ENCODE results near the gene HOXB9.

Gene HOXB9

DNA sequence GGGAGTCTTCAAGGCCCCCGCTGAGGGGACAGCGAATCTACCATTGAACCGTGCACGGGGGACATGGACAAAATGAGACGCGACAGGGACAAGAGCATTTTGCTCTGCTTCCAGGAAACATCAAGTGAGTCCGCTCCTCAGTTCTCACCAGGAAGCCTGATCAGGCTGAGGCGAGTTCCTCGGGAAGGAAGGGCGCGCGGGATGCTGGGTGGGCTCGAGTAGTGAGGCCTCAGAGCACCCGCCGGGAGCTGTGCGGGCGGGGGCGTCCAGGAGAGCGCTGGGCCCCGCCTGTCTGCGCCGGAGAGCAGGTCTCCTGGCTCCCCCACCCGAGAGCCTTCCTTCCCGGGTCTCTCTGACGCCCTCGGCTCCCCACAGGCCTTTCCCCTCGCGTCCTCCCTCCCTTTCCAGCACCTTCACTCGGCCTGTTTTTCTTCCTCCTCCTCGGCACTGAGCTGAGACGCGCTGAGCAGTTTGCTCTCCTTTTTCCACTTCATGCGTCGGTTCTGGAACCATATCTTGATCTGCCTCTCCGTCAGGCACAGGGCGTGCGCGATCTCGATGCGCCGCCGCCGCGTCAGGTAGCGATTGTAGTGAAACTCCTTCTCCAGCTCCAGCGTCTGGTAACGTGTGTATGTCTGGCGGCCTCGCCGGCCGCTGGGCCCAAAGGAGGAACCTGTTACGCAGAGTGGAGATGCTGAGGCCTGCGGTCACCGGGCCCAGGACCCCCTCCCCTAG is 30.0 kb downstream of the HOXB9 start:
- peak; percentile 52 to 61 for DNase-seq

DNA sequence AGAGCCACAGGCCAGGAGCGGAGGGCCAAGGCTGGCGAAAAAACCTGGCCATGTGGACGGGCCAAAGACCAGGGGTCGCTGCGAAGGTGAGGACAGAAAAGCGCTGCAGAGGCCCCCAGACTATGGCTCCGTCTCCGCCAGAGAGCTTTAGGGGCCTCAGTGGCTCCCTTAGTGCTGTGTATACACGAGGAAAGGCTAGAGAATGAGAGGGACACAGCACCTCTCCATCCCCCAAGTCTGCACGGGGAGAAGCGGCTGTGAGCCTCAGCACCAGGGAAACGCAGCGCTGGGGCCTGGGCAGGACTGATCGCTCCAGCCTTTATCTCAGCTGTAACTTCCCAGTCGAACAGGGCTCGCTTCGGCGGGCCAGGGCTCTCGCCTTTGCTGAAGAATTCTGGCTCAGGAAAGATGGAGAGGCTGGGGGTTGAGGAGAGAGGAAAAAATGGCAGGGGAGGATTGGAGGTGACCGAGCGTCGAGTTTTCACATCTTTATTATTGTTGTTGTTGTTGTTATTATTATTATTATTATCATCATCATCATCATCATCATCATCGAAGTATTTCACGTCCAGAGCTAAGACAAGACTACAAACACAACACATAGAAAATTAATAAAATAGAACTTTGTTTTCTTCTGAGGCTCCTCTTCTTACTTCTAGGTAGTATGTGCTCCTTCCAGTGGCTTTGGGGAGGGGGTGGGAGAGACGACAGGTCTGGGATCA is 30.7 kb downstream of the HOXB9 start:
- no peak for DNase-seq

DNA sequence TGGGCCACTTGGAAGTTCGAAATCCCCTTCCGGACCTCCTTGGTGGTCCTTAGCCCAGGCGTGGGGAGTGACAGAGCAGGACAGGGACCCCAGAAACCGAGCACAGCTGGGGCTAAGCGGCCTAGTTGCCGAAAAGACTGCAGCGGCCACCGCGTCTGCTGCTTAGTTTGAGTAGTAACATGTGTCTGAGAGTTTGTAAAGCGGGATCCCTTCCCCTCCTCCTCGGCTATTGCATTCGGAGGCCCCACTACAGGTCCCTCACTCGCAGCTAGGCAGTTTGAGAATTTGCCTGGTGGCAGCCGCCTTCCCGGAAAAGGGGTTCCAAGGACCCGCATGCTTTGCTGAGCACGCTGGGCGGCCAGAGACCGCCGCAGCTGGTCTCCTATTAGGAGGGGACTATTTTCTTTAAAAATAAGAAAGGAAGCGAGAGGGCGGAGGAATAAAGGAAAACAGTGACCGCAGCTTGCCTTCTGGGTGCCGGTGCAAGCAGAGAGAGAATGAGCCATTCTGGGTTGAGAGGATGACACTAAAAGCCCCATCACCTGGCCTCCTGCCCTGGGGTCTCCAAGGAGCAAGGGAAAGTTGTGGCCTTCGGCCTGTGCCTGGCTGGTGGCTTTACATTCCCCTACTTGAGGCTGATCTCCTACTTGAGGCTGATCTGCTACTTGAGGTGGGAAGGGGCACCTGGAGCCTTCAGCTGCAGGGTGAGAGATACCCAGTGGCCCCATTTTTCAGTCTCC is 31.4 kb downstream of the HOXB9 start:
- no peak for DNase-seq

DNA sequence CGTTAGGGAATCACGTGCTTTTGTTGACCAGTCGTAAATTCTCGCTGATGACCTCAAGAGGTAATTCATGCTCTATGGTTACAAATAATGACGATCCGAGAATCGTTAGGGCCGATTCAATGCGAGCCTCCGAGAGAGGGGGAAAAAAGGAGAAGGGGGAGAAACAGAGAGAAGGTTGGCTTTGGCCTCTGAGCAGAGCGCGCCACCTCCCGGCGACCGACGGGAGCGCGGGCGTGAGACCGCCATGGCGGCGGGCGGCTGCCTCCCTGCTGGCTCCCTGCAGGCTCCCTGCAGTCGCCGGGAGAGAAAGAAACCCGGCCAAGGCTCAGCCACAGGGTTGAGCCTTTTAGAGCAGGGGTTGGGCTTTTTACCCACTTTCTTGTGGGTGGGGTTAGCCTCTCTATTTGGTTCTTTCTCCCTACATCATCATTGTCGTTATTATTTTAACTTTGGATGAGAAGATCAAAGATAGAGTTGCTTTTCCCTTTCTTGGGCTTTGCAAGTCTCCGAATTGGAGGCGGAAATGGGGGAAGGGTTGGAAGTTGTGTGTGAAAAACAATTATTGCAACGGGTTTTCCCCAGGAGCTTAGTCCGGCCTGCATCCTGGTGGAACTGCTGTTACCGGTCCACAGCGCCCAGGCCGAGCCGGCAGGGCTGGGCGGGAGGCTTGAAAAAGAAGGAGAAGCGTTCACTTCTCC is 32.2 kb downstream of the HOXB9 start:
- DNase-seq: peak; percentile 86 to 88

DNA sequence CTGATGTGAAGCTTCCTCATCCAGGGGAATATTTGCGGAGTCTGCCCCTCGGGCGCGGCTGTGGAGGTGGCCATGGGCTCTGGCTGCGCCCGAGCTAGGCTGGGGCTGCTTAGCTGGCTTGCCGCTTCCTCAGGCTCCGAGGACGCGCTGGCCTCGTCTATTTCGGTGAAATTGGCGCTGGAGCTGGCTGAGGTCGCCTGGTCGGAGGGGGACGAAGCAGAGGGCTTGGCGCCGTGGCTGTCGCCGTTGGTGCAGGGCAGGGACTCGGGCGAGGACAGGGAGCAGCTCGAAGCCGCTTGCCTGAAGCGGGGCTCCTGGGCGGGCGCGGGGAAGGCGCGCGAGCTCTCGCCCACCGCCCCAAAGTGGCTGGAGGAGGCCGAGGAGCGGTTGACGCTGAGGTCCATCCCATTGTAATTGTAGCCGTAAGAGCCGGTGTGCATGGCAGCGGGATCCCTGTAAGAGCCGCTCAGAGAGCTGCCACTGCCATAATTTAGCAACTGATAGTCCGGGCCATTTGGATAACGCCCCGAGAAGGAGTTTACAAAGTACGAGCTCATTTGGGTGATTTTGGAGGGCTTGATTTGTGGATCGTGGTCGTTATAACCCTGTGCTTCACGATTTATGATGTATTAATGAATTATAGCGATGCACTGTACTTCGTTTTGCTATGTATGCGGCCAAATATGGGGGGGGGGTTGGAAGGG is 32.9 kb downstream of the HOXB9 start, which contains the start of gene HOXB5:
Gene HOXB5, minus strand, starts transcription at position 654 of the 704 bp plus-strand sequence. Its CDS starts 97 bp downstream, at position 557.
- DNase-seq: peak in 1 of 2 experiments; percentile 47

DNA sequence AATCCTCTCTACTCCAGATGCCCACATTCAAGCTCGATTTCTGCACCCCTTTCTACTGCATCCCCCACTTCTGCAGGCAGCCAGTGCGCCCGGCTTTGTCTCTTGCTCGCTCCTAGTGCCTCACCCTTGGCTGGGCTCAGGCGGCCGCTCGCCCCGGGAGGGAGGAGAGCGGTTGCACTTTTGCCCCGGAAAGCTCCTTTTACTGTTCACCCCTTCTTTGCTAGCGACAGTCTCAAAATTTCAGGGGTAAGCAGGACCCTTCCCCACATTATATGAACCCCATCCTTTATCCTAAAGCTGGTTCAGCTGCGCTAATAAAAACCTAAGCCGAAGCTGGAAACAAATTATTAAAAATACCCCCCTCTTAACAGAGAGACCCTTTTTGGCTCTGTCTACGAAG is 33.6 kb downstream of the HOXB9 start:
- DNase-seq: no peak

DNA sequence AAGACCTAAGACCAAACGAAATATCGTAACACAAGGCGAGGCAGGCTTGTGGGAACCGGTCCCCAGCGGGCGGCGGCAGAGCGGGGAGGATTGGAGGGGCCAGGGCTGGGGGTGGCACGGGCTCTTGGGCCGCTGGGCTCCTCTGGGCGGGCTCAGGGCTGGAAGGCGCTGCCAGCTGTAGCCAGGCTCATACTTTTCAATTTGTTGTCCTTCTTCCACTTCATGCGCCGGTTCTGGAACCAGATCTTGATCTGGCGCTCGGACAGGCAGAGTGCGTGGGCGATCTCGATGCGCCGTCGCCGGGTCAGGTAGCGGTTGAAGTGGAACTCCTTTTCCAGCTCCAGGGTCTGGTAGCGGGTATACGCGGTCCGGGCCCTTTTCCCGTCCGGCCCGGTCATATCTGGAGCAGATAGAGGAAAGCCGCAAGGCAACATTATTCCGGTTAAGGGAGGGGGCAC is 34.1 kb downstream of the HOXB9 start:
- DNase-seq: no peak

DNA sequence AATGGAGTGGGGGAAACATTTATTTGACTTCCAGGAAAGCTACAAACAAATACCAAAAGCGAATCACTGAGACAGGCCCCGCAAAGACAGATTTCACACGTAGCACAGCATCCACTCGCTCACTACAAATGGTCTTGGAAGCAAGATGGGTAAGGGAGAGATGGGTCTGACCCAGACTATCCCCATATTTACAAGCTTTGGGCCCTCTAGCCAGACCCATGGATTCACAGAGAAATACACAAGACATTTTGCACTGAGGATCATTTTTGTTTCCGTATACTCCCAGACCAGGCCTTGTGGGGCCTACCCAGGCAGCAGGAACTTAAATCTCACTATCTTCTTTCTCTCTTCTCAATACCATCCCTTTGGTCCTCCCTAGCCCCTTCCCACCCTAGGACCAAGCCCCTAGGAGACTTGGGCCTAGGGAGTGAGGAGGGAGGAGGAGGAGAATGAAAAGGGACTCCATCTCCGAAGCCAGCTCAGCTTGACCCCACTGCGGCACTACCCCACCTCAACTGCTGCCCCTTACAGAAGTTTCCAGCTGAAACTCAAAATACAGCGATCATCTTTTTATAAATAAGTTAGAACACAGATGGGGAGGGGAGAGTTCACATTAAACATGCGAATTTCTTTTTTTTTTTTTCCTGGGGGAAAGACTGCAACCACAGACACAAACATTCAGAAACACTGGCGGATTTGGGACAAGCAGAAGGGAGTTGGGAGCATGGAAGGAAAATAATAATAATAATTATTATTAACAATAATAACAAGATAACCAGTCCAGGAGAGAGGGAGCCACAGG is 34.7 kb downstream of the HOXB9 start:
- DNase-seq: no peak

DNA sequence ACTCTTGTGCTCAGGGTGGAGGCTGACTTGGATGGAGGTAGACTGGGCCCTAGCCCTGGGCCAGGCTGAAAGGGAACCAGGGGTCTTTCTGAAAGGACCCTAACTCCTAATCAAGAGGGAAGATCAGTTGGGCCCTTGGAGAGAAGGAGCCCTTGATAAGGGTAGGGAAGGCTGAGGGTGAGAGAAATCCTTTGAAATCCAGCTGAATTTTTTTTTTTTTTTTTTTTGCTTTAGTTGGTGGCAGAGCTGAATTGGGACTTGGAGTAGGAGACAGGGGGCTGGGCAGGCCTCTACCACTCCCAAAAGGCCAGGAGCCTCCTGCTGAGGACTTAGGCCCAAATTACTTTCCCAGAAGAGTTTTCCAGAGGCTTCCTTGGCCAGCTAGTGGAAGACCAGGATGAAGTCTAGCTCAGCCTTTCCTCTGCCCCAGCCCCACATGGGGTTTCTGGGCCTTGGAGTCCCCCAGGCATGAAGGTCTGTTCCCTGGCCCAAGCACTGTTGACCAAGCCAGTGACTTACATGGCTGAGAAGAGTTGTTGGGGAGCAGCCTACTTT is 35.5 kb downstream of the HOXB9 start:
- DNase-seq: no peak

DNA sequence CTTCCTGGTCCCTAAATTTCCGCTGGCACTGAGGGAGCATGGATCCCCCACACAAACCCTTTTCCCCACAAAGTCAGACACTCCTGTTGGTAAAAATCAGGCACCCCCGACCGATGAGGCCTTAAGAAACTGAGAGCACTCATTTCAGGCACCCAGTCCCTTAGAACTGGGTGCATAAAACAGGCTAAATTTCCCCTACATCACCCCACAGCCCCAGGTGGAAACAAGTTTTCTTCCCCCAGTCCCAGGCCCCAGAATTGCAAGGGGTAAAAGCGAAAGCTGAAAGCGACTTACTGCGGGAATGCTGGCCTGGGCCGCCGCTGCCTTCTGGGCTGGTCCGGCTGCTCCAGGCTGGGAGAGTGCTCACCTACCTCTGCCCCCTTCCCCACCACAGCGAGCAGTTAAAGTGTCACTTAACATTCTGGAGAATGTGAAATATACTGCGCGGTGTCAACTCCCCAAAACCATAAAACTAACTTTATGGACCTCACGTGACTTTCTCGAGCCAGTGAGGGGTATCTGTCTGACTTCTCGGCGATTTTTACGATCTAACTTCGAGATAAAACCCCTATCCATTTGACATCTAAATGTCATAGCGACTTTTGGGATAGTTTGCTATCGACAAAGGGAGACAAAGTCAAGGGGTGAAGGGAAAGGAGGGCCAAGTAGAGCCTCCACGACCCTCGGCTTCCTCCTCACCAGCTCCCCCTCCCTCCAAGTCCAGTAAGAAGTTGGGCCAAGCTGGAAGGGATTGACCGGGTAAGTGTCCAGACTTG is 36.1 kb downstream of the HOXB9 start, which contains the start of gene HOXB3:
Gene HOXB3, minus strand, starts transcription at position 411 of the 776 bp plus-strand sequence. CDS start 37,767 bp downstream, outside the sequence.
- no peak for DNase-seq

DNA sequence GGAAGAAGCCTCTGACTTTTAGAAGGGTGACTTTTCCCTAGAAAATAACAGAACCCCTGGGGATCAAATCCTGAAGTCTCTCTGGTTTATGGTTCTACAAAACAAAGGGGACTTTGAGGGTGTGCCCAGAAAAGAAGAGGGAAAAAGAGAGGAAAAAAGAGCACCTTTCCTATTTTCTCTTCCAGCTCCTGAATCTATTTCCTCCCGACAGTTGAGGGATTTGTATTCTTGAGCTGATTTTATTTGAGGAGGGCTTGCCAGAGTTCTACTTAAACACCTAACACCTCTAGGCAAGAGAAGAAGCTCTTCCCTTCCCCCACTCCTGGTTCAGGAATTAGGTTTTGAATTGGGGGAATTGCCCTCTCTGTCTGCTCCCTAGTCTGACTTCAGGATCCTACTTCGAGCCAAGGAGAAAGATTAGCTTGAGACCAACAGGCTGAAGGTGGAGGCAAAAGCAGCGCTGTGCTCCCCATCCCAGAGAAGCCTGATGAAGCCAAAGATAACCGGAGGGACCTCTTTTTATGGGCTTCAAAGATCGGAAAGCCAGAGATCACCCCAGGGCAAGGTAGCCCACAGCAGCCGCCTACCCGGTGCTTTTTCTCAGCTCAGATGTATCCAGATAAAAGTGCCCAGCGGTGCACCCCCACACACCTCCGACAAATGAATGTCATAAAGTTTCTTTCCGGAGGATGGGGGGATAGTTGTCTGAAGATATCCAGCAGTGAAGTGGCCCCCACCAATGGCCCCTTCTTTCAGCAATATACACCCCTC is 36.9 kb downstream of the HOXB9 start:
- DNase-seq: no peak

DNA sequence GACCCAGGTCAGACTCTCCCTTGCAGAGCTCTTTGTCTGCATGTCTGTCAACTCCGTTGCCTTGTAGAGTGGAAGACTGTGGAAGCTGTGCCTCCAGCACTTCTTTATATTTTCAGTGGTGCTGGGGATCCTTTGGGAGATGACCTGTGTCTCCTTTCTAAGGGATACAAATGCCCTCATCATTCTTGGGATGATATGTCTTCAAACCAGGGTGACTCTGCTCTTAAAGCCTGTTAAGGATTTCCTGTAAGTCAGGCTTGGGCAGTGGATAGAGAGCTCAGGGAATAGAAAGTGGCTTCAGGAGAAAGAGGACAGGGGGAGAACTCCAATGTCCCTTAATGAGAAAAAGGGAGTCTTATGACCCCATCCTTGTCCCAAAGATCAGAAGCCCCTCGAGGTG is 37.6 kb downstream of the HOXB9 start:
- DNase-seq: no peak

DNA sequence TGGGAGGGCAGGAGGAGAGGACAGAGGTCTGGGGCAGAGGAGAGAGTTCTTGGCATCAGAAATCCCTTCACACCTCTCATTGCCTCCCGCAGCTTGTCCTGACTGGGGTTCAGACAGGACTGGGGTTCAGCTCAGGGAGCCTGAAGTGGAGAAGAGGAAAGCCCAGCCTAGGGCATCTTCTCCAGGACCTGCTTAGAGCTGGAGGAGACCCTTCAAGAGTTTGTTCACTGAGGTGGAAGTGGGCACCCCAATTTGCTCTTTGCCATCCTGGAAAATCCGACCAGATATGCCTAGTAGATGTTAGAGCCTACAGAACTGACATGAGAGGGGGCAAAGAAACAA is 38.1 kb downstream of the HOXB9 start:
- DNase-seq: no peak

DNA sequence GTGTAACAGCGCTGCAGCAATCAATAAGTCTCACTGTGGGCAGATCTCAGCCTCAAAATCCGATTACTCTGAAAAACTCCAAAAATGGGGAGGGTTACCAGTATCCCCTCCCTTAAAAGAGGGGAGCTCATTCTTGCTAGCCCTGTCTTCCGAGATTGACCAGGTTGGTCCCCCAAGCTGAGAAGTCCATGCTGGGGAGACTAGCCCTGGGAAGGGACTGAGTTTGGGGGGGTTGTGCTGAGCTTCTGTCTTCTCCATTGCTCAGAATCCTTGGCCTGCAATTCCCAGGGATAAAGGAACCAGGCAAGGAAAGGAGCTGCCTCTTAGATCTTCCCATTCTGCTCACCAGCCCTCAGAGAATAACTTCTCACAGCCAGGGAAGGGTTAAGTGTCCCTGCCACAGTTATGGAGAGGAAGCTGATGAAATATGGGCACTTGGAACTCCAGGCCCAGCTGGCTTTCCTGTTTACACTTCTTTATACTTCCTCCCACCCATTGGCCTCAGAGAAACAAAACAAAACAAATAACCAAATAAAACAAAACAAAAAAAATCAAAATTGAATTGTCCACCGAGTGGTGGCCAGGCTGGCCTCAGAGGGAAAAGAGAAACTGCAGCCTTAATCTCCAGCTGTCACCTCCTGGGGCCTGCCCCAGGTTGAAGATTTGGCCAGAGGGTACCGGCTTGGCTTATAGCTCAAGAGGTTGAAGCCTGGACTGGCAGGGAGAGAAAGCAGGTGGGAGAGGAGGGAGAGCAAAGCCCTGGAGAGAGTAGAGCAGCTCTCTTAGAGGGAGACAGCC is 38.7 kb downstream of the HOXB9 start:
- no peak for DNase-seq

DNA sequence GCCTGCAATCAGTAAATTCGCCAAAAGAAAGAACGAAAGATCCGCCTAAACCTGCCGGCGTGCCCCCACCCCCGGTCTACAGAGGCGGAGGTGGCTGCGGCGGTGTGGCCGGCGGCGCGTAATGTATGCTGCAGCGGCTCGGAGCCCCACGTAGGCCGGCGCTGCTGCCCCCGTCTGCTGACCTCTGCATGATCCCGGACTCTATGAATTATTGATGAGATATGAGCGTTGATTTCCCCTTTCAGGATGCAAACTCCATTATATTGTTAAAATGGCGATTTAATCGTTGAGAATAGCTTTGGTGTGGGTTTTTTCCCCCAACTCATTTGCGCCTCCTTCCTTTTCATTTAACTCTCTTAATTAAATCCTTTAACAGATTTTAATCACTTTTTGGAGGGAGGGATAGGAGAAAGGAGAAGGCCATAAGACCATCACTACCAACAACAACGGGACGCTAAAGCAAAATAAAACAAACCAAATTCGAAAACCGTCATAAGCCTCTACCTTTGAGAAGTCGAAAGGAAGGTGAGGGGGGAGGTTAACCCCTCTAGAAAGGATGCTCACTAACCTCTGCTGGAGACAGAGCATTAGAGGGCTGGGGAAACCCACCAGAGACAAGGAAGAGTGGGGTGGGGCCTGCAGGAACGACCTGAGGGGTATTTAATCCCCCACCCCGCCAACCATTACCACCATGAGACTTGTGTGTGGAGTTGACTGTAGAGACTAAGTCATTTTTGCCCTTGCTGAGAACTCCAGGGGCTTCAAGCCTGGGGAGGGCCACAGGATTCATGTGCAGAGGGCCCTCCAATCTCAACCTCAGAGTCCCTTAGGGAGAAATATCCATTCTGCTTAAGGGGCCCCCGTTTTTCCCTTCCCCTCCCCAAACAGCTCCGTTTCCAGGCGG is 39.6 kb downstream of the HOXB9 start:
- peak; percentile 35 to 48 for DNase-seq

DNA sequence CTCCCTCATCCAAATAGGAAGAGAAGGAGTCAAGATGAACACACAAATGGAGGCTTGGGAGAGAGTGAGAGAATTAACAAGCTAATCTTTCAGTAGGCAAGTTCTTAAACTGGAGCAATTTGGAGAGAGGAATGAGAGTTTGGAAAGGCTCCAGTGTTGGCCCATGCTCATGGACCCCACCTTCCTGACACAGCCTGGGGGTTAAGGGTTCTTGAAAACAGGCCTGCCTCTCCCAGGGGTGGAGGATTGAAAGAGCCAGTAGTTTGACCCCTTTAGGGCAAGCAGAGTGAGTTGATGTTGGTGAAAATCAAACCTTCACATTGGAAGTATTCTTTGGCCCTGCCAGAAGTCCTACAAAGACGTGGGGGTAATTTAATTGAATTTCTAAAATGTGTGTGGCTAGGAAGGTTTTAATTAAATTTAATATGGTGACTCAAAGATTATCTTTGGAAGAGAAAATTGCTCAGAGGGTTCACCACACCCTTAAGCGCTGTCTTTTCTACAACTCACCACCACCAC is 41.9 kb downstream of the HOXB9 start:
- no peak for DNase-seq

DNA sequence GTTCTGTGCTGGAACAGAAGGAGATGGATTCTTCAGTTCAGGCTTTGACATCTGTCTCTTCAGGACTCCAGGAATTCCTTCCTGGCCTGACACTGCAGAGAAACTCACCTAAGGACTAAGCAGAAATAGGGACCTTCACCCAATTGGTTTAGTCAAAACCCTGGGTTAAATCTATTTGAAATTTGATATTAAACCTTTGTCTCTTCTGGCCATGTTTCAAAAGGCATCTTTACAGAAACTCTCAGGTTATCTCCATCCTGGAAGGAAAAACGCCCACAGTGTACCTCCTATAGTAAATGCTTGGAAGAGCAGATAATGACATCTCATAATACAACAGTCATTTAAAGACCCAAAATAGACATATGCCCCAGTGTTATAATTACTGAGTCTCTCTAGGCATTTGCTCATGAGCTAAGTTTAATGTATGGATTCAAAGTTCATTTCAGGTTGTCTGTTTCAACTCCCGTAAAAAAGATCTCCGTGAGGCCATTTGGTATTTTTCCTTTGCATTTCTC is 42.4 kb downstream of the HOXB9 start:
- DNase-seq: no peak

Data from activated CD4-positive, alpha-beta T cell treated with anti-CD3 and anti-CD28 coated beads, Interleukin-2, amount 50 U/mL, for 48 hours (primary cell).